GM12878 (cell line): ENCODE measurements around the gene CDKN2B-AS1.

Experiments used
- EP300 ChIP-seq, 2 experiments: fragments of 150-350 bp in 1 of 2; IDR thresholded peaks; 2 replicates each; pipeline ENCODE4 v1.6.1; 2011 to 2012; ENCODE audit warnings: low read depth in 2 of 2, low read length in 2 of 2, borderline replicate concordance in 1 of 2, improper control_type of control experiment in 1 of 2, inconsistent platforms in 1 of 2; ENCODE audit not compliant: control insufficient read depth in 1 of 2
- JUNB ChIP-seq: IDR thresholded peaks from 2 replicates; pipeline ENCODE4 v1.6.1; 2016; ENCODE audit warnings: antibody characterized with exemption, mild to moderate bottlenecking
- MYC ChIP-seq: IDR thresholded peaks from 2 replicates; pipeline ENCODE4 v1.6.1; 2011; ENCODE audit warnings: mild to moderate bottlenecking, low read length, moderate library complexity, inconsistent platforms; ENCODE audit not compliant: insufficient read depth, insufficient replicate concordance, insufficient read length, severe bottlenecking
- PAX5 ChIP-seq: IDR thresholded peaks from 2 replicates; pipeline ENCODE4 v1.6.1; 2011; ENCODE audit warnings: low read depth, low read length, borderline replicate concordance
- POLR2A ChIP-seq: IDR thresholded peaks from 2 replicates; pipeline ENCODE4 v1.6.1; 2011; ENCODE audit warnings: low read depth, mild to moderate bottlenecking, low read length
- YY1 ChIP-seq: IDR thresholded peaks from 2 replicates; pipeline ENCODE4 v1.6.1; 2011; ENCODE audit warnings: low read depth, mild to moderate bottlenecking, low read length
- TF ChIP-seq, protein P1 (sequence below): IDR thresholded peaks from 2 replicates; pipeline ENCODE4 v1.6.1; 2011; ENCODE audit warnings: low read depth, mild to moderate bottlenecking, low read length, moderate library complexity, borderline replicate concordance; ENCODE audit errors: extremely low read depth
- TF ChIP-seq, protein P2 (sequence below): IDR thresholded peaks from 2 replicates; pipeline ENCODE4 v1.6.1; 2012; ENCODE audit warnings: low read length, inconsistent platforms

DNA sequence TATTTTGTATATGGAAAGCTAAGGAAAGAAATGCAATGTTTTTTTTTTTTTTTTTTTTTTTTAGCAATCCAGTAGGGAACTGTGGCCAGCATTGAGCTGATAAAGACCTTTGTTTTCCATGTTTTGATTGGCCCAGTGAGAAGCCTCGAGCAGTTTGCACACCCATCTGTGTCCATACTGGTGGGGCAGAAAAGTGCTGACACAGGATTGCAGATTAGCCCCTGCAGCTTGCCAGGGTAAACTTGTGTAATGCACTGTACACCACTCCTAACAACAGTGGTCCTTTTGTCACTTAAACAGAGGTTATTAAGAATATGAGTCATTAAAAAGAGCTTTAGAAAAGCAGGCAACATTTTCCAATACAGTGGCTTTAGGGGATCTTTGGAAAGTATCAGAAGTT is 147.3 kb downstream of the CDKN2B-AS1 start:
- TF ChIP-seq, protein P1, sequence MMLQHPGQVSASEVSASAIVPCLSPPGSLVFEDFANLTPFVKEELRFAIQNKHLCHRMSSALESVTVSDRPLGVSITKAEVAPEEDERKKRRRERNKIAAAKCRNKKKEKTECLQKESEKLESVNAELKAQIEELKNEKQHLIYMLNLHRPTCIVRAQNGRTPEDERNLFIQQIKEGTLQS, result no peak
- TF ChIP-seq MYC, result no peak
- TF ChIP-seq, protein P2, sequence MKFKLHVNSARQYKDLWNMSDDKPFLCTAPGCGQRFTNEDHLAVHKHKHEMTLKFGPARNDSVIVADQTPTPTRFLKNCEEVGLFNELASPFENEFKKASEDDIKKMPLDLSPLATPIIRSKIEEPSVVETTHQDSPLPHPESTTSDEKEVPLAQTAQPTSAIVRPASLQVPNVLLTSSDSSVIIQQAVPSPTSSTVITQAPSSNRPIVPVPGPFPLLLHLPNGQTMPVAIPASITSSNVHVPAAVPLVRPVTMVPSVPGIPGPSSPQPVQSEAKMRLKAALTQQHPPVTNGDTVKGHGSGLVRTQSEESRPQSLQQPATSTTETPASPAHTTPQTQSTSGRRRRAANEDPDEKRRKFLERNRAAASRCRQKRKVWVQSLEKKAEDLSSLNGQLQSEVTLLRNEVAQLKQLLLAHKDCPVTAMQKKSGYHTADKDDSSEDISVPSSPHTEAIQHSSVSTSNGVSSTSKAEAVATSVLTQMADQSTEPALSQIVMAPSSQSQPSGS, result no peak
- no peak for TF ChIP-seq JUNB
- no peak for TF ChIP-seq EP300 (IDR thresholded peaks at IDR 0.05; ENCODE audit: borderline replicate concordance in 1 of 2, control insufficient read depth in 1 of 2, low read depth in 2 of 2, low read length in 2 of 2)
- TF ChIP-seq YY1, result no peak
- no peak for TF ChIP-seq PAX5
- no peak for TF ChIP-seq POLR2A
